Muscle layer of duodenum (tissue), 2 donors: Measurements from ENCODE around the gene SEMA4B.
A peak's percentile ranks its signal among the peaks of the same experiment; 100 is the strongest.
"Not testable (repeated sequence)": the region's sequence is repeated elsewhere in the genome, so short reads cannot be mapped to it uniquely, and the experiment has no call there.

Experiments used
- H3K27ac ChIP-seq: one replicate; pipeline ENCODE4 v1.7.0; 2013; ENCODE audit warnings: mild to moderate bottlenecking, low read length
- H3K27me3 ChIP-seq: one replicate; pipeline ENCODE4 v1.7.0; 2013; ENCODE audit warnings: low read depth, mild to moderate bottlenecking, control low read depth, low read length
- H3K36me3 ChIP-seq, 2 donors: one replicate each; pipeline ENCODE4 v1.7.0; 2013; ENCODE audit warnings: low read length in 2 of 2, control low read depth in 1 of 2, mild to moderate bottlenecking in 1 of 2; ENCODE audit not compliant: insufficient read depth in 2 of 2, control insufficient read depth in 1 of 2
- H3K4me1 ChIP-seq, 2 donors: one replicate each; pipeline ENCODE4 v1.7.0; 2013; ENCODE audit warnings: low read length in 2 of 2, mild to moderate bottlenecking in 2 of 2, control low read depth in 1 of 2, moderate library complexity in 1 of 2; ENCODE audit not compliant: insufficient read depth in 2 of 2, control insufficient read depth in 1 of 2
- H3K4me3 ChIP-seq, 2 donors: one replicate each; pipeline ENCODE4 v1.7.0; 2013; ENCODE audit warnings: low read length in 2 of 2, low read depth in 1 of 2, mild to moderate bottlenecking in 1 of 2
- H3K9me3 ChIP-seq, 2 donors: one replicate each; pipeline ENCODE4 v1.7.0; 2013; ENCODE audit warnings: low read length in 2 of 2, control low read depth in 1 of 2, mild to moderate bottlenecking in 1 of 2; ENCODE audit not compliant: control insufficient read depth in 1 of 2
- donor health status: healthy.

The SEMA4B gene

DNA sequence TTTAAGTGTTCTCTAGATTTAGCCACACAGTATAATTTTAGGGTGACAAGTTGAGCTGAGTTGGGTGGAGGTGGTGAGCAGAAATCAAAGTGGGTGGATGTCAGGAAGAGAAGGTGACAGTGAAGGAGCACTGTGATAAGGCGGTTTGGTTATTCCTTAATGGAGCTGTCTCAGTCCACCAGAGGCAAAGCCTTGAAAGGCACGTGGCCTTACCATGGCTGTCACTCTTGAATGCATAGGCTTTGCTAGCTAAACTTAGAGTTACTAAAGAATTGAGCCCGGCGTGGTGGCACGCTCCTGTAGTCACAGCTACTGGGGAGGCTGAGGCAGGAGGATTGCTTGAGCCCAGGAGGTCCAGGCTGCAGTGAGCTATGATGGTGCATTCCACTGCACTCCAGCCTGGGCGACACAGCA is 47.7 kb downstream of the SEMA4B start:
- Histone ChIP-seq H3K36me3 (no peaks in the 10 kb centered on the region), H3K27ac (no peak overlapping the region), H3K9me3 (no peaks in the 10 kb centered on the region), H3K4me3 (peak overlapping the region in 1 of 2 donors; percentile 81), H3K27me3 (no peaks in the 10 kb centered on the region), H3K4me1 (no peaks in the 10 kb centered on the region)

DNA sequence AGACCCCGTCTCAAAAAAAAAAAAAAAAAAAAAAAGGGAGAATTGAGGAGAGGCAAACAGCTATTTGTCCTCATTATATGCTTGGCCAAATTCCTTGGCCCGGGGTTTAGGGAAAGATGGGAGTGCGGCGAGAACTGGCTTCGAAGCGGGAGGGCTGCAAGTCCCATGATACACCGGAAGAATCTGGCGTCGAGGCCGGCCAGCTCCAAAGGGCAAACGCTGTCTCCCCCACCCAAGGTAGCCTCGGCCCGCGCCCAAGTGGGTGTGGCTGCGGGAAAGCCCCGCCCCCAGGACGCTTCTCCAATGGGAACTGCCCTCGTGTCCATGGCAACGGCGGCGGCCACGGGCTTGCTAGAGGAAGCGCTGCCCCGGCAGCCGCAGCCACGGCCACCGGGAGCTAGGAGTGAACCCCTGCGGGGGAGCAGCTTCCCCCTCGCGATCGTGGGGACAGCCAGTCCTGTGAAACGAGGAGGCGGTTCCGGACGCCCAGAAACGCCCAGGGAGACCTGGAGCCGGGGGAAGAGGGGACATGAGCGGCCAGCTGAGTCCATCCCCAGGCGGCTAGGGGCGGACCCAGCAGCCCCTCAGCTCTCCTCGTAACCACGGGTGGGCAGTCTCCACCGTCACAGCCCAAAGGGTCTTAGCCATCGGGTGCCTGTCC is 48.2 kb downstream of the SEMA4B start, which contains the start of gene TTLL13:
Gene TTLL13, plus strand, starts transcription at position 354 of the 661 bp plus-strand sequence. CDS start 1,075 bp downstream, outside the sequence.
- Histone ChIP-seq H3K4me3 (peak within 1 kb of the TSS; percentile 52 to 81), H3K27me3 (no peaks in the 10 kb centered on the region), H3K27ac (no peak within 1 kb of the TSS), H3K36me3 (no peaks in the 10 kb centered on the region), H3K4me1 (no peaks in the 10 kb centered on the region), H3K9me3 (no peaks in the 10 kb centered on the region)

DNA sequence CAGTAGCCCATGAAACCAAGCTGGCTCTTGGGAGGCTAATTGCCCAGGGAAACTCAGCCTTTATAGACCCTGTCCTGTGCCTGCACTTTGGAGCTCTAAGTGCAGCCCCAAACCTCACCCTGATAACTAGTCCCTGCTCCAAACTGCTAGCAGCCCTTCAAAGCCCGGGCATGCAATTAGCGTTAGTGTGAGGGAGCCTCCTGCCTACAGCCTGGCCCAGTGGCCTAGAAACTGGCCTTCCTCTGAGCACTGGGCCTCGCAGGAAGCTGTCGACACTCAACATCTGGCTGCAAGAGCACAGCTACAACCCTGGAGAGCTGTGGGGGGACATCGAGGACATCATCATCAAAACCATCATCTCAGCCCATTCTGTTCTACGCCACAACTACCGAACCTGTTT is 56.6 kb downstream of the SEMA4B start:
- Histone ChIP-seq H3K36me3 (no peaks in the 10 kb centered on the region), H3K9me3 (no peaks in the 10 kb centered on the region), H3K4me1 (no peaks in the 10 kb centered on the region), H3K27me3 (no peaks in the 10 kb centered on the region), H3K4me3 (no peak overlapping the region), H3K27ac (no peak overlapping the region)

DNA sequence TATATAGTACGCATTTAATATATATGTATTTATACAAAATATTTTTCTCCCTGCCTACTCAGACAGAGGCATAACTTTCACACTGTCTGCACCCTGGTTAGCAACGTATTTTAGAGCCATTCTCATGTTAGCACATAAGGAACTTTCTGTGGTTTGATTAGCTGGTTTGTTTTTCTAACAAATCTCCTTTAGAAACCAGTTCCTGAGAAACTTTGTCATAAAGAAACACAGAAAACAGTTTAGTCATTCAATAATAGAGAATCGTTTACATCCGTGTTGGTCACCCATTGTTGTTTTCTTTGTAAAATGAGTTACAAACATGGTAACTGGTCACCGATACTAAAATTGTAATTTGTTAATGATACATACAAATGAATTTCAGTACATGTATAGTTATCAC is 58.4 kb downstream of the SEMA4B start:
- no peak overlapping the region for H3K4me3 ChIP-seq
- no peaks in the 10 kb centered on the region for H3K36me3 ChIP-seq
- no peaks in the 10 kb centered on the region for H3K27me3 ChIP-seq
- no peaks in the 10 kb centered on the region for H3K9me3 ChIP-seq
- H3K27ac ChIP-seq: no peak overlapping the region
- H3K4me1 ChIP-seq: peaks cover 0 to 3% of the 10 kb centered on the region in 2 donors

DNA sequence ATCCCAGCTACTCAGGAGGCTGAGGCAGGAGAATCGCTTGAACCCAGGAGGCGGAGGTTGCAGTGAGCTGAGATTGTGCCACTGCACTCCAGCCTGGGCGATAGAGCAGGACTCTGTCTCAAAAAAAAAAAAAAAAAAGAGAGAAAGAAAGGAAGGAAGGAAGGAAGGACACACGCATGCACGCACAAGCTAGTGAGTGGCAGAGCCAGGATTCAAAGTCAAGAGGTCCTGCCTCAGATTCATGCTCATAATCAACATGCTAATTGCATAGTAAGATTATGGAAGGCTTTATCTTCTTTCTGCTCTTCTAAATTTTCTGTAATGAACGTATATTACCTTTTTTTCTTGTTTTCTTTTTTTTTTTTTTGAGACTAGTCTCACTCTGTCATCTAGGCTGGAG is 59.6 kb downstream of the SEMA4B start:
- not testable (repeated sequence) for H3K36me3 ChIP-seq, H3K4me3 ChIP-seq, H3K27me3 ChIP-seq, H3K9me3 ChIP-seq, H3K4me1 ChIP-seq, H3K27ac ChIP-seq

DNA sequence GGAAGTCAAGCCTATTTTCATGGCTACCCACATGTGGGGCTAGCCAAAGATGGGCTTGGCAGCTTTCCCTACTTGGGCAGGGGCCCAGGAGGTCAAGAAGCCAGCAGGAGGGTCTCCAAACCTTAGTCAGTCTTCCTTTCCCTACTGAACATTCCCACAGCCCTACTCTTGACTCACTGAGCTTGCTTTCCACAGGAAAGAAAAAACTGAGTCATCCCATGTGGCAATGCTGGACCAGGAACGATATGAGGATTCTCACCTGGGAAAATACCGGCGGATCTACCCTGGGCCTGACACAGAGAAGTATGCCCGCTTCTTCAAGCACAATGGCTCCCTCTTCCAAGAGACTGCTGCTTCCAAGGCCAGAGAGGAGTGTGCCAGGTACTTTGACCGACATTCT is 60.7 kb downstream of the SEMA4B start:
- H3K27ac ChIP-seq: no peak overlapping the region
- H3K9me3 ChIP-seq: no peaks in the 10 kb centered on the region
- H3K4me3 ChIP-seq: no peak overlapping the region
- no peaks in the 10 kb centered on the region for H3K36me3 ChIP-seq
- peaks cover 0 to 12% of the 10 kb centered on the region in 2 donors for H3K4me1 ChIP-seq
- no peaks in the 10 kb centered on the region for H3K27me3 ChIP-seq

DNA sequence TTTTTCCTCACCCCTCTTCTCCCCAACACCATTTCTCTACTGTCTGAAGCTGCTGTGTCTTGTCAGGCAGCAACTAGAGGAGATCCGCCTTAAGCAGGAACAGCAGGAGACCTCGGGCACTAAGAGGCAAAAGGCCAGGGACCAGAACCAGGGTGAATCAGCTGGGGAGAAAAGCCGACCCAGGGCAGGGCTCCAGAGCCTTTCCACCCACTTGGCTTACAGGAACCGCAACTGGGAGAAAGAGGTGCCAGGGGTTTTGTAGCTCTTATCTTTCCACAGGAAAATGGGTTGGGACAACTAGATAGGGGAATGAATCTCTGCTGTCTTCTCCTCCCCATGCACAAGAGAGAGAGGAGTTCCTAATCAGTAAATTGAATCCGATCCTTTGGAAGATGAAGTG is 61.3 kb downstream of the SEMA4B start:
- no peak overlapping the region for H3K27ac ChIP-seq
- no peaks in the 10 kb centered on the region for H3K36me3 ChIP-seq
- no peaks in the 10 kb centered on the region for H3K27me3 ChIP-seq
- H3K4me1 ChIP-seq: peaks cover 4 to 18% of the 10 kb centered on the region in 2 donors
- no peak overlapping the region for H3K4me3 ChIP-seq
- H3K9me3 ChIP-seq: no peaks in the 10 kb centered on the region

DNA sequence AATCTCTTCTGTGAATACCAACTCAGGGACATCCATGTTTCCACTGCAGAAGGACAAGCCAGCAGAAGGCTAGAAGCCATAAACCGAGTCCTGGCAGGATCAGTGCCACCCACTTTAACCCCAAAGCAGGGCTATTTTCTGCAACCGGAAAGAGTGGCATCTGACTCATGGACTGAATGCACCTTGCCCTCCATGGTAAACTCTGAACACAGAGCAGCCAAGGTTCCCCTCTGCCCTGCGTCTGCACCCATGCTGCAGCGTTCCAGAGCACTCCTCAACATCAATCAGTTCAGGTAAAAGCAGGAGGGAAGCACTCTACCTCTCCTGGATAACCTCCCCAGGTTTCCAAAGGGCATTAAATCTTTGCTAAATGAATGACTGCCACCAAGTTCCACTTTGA is 63.5 kb downstream of the SEMA4B start:
- no peaks in the 10 kb centered on the region for H3K9me3 ChIP-seq

DNA sequence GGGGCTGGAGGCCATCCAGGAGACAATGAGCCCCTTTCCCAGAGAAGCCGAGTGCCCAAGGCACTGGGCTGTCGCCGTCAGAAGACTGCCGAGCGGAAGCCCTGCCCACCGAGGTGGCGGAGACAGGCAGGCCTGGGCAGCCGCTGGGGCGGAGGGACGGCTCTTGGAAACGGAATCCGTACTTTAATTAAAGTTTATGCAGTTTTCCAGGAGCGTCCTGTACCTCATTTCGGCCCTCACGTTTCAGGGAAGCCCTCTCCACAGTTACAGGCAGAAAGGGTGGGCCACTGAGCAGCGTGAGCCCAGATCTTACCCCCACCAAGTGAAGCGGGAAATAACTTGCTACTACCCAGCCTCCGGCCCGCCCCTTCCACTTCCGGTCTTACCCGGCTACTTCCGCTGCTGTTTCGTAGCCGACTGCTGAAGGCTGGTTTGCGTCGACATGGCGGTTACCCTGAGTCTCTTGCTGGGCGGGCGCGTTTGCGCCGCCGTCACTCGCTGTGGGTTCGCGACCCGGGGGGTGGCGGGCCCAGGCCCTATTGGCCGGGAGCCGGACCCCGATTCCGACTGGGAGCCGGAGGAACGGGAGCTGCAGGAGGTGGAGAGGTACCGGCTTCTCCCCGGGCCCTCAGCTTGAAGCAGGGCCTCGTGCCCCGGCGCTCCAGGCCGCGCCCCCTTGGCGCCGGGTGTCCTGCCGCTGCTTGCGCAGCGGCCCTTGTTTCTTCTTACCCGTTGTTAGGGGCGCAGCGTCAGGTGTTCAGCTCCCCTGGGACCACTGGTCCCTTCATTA is 64.3 kb downstream of the SEMA4B start, which contains the start of gene NGRN:
Gene NGRN, plus strand, starts transcription at position 402 of the 790 bp plus-strand sequence. Its CDS starts 41 bp downstream, at position 443.
- Histone ChIP-seq H3K9me3 (no peaks in the 10 kb centered on the region), H3K4me3 (peak within 1 kb of the TSS; percentile 88 to 99), H3K4me1 (peaks cover 8 to 41% of the 10 kb centered on the region in 2 donors)

More for the DNA sequence above, 63.5 kb downstream of the SEMA4B start:
- Histone ChIP-seq H3K36me3 (peaks cover 0 to 2% of the 10 kb centered on the region in 2 donors), H3K4me1 (peaks cover 8 to 33% of the 10 kb centered on the region in 2 donors), H3K27ac (peak overlapping the region; percentile 98), H3K4me3 (peak overlapping the region; percentile 88 to 99), H3K27me3 (no peaks in the 10 kb centered on the region)

DNA sequence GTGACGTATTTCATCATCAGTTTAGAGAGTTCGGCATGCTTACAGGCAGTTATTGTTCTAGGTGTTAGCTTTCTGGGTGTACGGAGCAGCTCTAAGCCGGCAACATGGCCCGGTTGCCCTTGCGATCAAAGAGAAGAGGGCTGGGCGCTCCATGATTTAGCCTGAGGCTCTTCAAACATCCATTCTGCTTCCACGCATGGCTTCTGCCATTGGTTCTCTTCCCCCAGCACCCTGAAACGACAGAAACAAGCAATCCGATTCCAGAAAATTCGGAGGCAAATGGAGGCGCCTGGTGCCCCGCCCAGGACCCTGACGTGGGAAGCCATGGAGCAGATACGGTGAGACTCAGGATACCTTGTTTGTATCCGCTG is 64.9 kb downstream of the SEMA4B start:
- H3K27ac ChIP-seq: peak overlapping the region; percentile 98
- H3K4me3 ChIP-seq: peak overlapping the region; percentile 88 to 99
- H3K27me3 ChIP-seq: no peaks in the 10 kb centered on the region
- no peaks in the 10 kb centered on the region for H3K9me3 ChIP-seq
- peaks cover 8 to 41% of the 10 kb centered on the region in 2 donors for H3K4me1 ChIP-seq
- H3K36me3 ChIP-seq: peaks cover 8 to 15% of the 10 kb centered on the region in 2 donors

More for the DNA sequence above, 64.3 kb downstream of the SEMA4B start, which contains the start of gene NGRN:
- Histone ChIP-seq H3K36me3 (peaks cover 3 to 10% of the 10 kb centered on the region in 2 donors), H3K27me3 (no peaks in the 10 kb centered on the region), H3K27ac (peak within 1 kb of the TSS; percentile 98)

DNA sequence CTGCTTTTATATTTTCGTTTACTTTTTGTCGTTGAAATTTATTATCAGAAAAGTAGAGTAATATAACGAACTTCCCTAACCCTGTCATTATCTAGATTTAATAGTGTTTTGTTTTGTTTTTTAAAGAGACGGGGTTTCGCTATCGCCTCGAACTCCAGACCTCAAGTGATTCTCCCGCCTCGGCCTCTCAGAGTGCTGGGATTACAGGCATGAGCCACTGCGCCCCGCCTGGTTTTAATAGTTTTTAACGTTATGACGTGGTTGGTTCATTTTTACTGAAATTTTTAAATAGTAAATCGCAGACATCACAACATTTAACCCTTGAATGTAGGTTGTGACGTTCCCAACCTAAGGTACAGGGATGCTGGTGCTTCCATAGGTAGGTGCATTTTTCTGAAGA is 65.4 kb downstream of the SEMA4B start:
- Histone ChIP-seq H3K4me3 (peak overlapping the region; percentile 88 to 99), H3K36me3 (peaks cover 13 to 19% of the 10 kb centered on the region in 2 donors), H3K4me1 (peaks cover 8 to 43% of the 10 kb centered on the region in 2 donors), H3K27me3 (no peaks in the 10 kb centered on the region), H3K9me3 (no peaks in the 10 kb centered on the region), H3K27ac (peak overlapping the region; percentile 98)
